ENCODE measurements around the gene HS6ST1. TPM values are rescaled to one million over a fixed set of nuclear protein-coding genes. Genes with fewer than 3 reads are reported as not detected.

HS6ST1 gene, protein sequence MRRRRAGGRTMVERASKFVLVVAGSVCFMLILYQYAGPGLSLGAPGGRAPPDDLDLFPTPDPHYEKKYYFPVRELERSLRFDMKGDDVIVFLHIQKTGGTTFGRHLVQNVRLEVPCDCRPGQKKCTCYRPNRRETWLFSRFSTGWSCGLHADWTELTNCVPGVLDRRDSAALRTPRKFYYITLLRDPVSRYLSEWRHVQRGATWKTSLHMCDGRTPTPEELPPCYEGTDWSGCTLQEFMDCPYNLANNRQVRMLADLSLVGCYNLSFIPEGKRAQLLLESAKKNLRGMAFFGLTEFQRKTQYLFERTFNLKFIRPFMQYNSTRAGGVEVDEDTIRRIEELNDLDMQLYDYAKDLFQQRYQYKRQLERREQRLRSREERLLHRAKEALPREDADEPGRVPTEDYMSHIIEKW
- total RNA-seq, result 10 to 100 TPM; 18.0 to 53.5 (median 31.0) TPM
- long read RNA-seq, partial matches to known transcripts, result 0 of 6 reads
- long read RNA-seq, other reads (novel, unspliced or antisense), result 6 of 6 reads

DNA sequence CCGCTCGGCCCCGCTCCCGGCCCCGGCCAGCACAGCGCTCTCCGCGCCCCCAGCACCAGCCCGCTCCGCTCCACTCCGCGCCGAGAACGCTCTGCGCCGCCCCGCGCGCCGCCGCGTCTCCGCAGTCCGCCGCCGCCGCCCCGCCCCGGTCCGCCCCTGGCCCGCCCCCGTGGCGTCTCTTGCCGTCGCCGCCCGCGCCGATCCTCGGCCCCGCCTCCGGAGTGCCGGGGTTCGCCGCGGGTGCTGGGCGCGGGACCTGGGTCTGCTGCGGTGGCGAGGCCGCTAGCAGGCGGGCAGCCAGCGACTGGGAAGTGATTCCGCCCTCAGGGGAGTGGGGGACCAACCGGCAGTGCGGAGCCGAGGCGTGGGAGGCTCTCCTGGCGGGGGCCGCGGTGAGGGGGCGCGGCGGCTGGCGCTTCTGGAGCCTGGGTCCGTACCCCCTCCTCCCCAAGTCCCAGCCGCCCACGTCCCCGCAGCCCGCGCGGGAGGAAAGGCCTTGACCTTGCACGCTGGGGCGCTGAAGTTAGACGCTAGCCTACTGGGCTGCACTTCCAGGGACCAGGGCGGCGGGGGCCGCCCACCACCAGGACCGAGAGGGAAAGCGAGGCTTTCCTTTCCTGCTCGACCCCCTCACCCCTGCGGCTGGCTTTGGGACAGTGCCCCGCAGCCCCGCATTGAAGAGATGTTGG, at the start of gene HS6ST1:
TSS of gene HS6ST1 (minus strand) at position 93 of the 689 bp plus-strand sequence. CDS start 305 bp downstream, outside the sequence.
- DNase-seq (peak; percentile 91 to 92 (median 91)), ATAC-seq (peak; percentile 63 to 77 (median 73))
- Histone ChIP-seq H3K27me3 (no peaks in the 10 kb centered on the region), H3K27ac (peak within 1 kb of the TSS; percentile 42 to 53 (median 51)), H3K9me3 (no peaks in the 10 kb centered on the region), H3K4me1 (peaks cover 0 to 32% (median 13%) of the 10 kb centered on the region in 4 donors), H3K4me3 (peak within 1 kb of the TSS; percentile 71 to 84 (median 79)), H3K36me3 (no peaks in the 10 kb centered on the region)
- peak; percentile 85 for TF ChIP-seq POLR2A (IDR thresholded peaks at IDR 0.05)
- TF ChIP-seq, protein P1, sequence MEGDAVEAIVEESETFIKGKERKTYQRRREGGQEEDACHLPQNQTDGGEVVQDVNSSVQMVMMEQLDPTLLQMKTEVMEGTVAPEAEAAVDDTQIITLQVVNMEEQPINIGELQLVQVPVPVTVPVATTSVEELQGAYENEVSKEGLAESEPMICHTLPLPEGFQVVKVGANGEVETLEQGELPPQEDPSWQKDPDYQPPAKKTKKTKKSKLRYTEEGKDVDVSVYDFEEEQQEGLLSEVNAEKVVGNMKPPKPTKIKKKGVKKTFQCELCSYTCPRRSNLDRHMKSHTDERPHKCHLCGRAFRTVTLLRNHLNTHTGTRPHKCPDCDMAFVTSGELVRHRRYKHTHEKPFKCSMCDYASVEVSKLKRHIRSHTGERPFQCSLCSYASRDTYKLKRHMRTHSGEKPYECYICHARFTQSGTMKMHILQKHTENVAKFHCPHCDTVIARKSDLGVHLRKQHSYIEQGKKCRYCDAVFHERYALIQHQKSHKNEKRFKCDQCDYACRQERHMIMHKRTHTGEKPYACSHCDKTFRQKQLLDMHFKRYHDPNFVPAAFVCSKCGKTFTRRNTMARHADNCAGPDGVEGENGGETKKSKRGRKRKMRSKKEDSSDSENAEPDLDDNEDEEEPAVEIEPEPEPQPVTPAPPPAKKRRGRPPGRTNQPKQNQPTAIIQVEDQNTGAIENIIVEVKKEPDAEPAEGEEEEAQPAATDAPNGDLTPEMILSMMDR (IDR thresholded peaks at IDR 0.05), result no peak
- WGBS (ENCODE audit: insufficient coverage, low coverage, low lambda C conversion rate, missing lambda C conversion rate), result 0% methylated on average over 7 of the region's 84 CpGs
- intact Hi-C loops (cut with DNase I), result loop anchor here in 1 of 2 donors (10.0 kb wide), 1 partner anchor 134 kb away; no protein-coding TSS in a partner anchor

DNA sequence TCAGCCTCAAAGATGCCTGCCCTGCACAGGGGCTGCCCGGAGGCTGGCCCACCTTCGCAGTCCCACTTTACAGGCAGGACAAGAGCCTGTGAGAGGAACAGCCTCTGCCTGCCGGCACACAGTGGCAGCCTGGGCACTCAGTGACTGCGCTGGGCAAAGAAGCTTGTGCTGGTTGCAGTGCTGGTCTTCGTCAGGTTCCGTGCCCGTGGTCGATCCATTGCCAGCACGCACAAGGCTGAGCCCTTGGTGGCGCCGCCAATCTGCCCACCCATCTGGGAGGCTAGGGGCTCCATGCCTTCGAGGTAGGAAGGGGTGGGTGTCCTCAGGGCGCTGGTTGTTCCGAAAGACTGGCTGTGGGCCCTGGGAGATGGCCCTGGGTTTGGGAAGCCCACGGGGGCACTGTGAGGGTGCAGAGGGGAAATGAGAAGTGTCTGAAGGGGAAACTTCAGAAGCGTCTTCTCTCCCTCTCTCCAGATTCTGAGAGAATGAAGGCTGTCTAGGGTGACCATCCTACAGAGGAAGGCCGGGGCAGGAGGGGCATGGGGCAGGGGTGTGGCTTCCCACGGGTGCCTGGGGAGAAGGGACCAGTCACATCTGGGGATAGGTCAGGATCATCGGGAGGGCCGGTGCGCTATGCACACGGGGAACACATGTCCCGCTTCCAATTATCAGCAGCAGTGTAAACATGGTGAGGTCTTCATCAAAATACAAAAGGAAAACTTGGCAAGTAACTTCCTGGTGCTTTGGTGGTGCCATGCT, 49.1 kb upstream of the HS6ST1 start:
- Histone ChIP-seq H3K4me3 (no peak overlapping the region), H3K27me3 (no peaks in the 10 kb centered on the region), H3K4me1 (no peaks in the 10 kb centered on the region), H3K27ac (no peak overlapping the region), H3K36me3 (no peaks in the 10 kb centered on the region), H3K9me3 (no peaks in the 10 kb centered on the region)
- 73% methylated on average over 3 of the region's 23 CpGs for WGBS (ENCODE audit: insufficient coverage, low coverage, low lambda C conversion rate, missing lambda C conversion rate)
- no peak for TF ChIP-seq POLR2A (IDR thresholded peaks at IDR 0.05)
- TF ChIP-seq, protein P1 (IDR thresholded peaks at IDR 0.05), result no peak
- DNase-seq, result peak in 1 of 3 donors; percentile 38
- no peak for ATAC-seq
- intact Hi-C loops (cut with DNase I), result no loop called here

DNA sequence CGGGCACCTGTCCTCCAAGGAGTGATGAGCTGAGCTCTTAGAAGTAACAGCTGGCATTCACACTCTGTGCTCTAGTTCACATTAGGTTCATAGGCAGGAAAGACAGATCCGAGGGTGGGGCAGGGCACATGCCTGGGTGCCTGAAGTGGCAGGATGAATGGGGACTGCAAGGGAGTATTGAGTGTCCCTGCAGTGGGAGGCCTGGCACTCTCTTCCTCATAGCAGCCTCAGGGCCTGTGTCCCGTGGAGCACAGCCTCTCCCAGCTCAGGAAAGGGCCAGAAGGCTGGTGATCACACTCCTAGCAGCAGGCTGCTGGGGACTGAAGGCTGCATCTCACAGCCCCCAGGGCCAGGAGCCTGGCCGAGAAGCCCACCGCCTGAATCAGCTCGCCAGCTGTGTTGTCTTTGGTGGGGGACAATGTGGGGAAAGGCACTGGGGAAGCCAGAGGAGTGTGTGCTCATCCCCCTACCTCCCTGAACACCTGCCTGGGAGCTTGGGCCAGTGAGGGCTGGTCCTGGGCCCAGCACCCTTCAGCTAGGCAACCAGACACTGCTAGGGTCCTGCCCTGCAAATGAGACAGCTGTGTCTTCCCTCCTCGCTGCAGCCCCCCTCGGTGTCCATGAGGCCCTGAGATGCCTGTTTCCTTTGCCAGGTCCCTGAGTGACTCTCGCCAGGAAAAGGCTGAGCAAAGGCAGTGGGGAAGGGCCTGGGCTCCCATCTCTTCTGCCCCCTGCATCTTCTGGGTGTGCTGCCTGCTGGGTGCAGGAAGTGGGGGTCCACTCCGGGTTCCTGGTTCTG, 48.2 kb upstream of the HS6ST1 start:
- WGBS (ENCODE audit: insufficient coverage, low coverage, low lambda C conversion rate, missing lambda C conversion rate), result 58% methylated on average over 5 of the region's 10 CpGs
- peak in 1 of 3 donors; percentile 23 for DNase-seq

More for the DNA sequence above, 48.2 kb upstream of the HS6ST1 start:
- intact Hi-C loops (cut with DNase I), result no loop called here
- TF ChIP-seq, protein P1 (IDR thresholded peaks at IDR 0.05), result no peak
- TF ChIP-seq POLR2A (IDR thresholded peaks at IDR 0.05), result no peak
- no peaks in the 10 kb centered on the region for H3K27me3 ChIP-seq
- no peaks in the 10 kb centered on the region for H3K36me3 ChIP-seq
- H3K4me3 ChIP-seq, result no peak overlapping the region
- H3K27ac ChIP-seq, result no peak overlapping the region
- H3K9me3 ChIP-seq, result no peaks in the 10 kb centered on the region
- ATAC-seq, result no peak
- H3K4me1 ChIP-seq, result no peaks in the 10 kb centered on the region

Data from right lobe of liver (tissue), 6 donors.